Astrocyte (in vitro differentiated cells and primary cell): ENCODE data around the gene ATP10B. TPM values are rescaled to one million over a fixed set of nuclear protein-coding genes. Genes with fewer than 3 reads are reported as not detected.

Experiments used
- DNase-seq: peaks from one replicate; pipeline ENCODE4 v3.0.0-alpha.2; 2010; ENCODE audit warnings: low read depth
- FAIRE-seq: peaks from 2 replicates; lab custom pipeline; 2011; peaks lifted over from hg19 to GRCh38; lab: Jason Lieb, UNC
- H2AFZ ChIP-seq: 2 replicates; pipeline ENCODE4 v1.6.0; 2012; ENCODE audit warnings: low read depth, low read length, inconsistent platforms
- H3K27ac ChIP-seq: 2 replicates; pipeline ENCODE4 v1.5.1; 2011; ENCODE audit warnings: low read depth, low read length, inconsistent platforms
- H3K27me3 ChIP-seq: 2 replicates; pipeline ENCODE4 v1.6.0; 2011; ENCODE audit warnings: low read length, inconsistent platforms; ENCODE audit not compliant: insufficient read depth
- H3K36me3 ChIP-seq: 2 replicates; pipeline ENCODE4 v1.5.1; 2011; ENCODE audit warnings: low read length, inconsistent platforms; ENCODE audit not compliant: insufficient read depth
- H3K4me1 ChIP-seq: 2 replicates; pipeline ENCODE4 v1.5.1; 2011; ENCODE audit warnings: low read length, inconsistent platforms; ENCODE audit not compliant: insufficient read depth
- H3K4me2 ChIP-seq: 2 replicates; pipeline ENCODE4 v1.6.0; 2012; ENCODE audit warnings: low read length, inconsistent platforms
- H3K4me3 ChIP-seq: 2 replicates; pipeline ENCODE4 v1.5.1; 2011; ENCODE audit warnings: low read depth, mild to moderate bottlenecking, low read length, inconsistent platforms; ENCODE audit not compliant: insufficient read depth
- H3K79me2 ChIP-seq: 2 replicates; pipeline ENCODE4 v1.6.0; 2012; ENCODE audit warnings: mild to moderate bottlenecking, low read length, inconsistent platforms; ENCODE audit not compliant: insufficient read depth
- H3K9ac ChIP-seq: 2 replicates; pipeline ENCODE4 v1.6.0; 2012; ENCODE audit warnings: mild to moderate bottlenecking, low read length, inconsistent platforms
- H3K9me3 ChIP-seq: 2 replicates; pipeline ENCODE4 v1.5.1; 2012; ENCODE audit warnings: low read depth, mild to moderate bottlenecking, low read length, inconsistent platforms; ENCODE audit not compliant: insufficient read depth
- H4K20me1 ChIP-seq: 2 replicates; pipeline ENCODE4 v1.6.0; 2012; ENCODE audit warnings: low read length, inconsistent platforms; ENCODE audit not compliant: insufficient read depth
- H3K27ac Mint-ChIP-seq: one replicate; pipeline ENCODE4 v1.8.0; 2021; ENCODE audit warnings: mild to moderate bottlenecking, mixed read lengths; ENCODE audit not compliant: unreplicated experiment
- H3K27me3 Mint-ChIP-seq: one replicate; pipeline ENCODE4 v1.8.0; 2021; ENCODE audit warnings: low read depth, mixed read lengths; ENCODE audit not compliant: unreplicated experiment
- H3K36me3 Mint-ChIP-seq: one replicate; pipeline ENCODE4 v1.8.0; 2021; ENCODE audit warnings: low read depth, mixed read lengths; ENCODE audit not compliant: unreplicated experiment
- H3K4me1 Mint-ChIP-seq: one replicate; pipeline ENCODE4 v1.8.0; 2021; ENCODE audit warnings: low read depth, mixed read lengths; ENCODE audit not compliant: unreplicated experiment
- H3K4me3 Mint-ChIP-seq: one replicate; pipeline ENCODE4 v1.8.0; 2021; ENCODE audit warnings: mild to moderate bottlenecking, moderate library complexity, mixed read lengths; ENCODE audit not compliant: unreplicated experiment
- H3K9me3 Mint-ChIP-seq: one replicate; pipeline ENCODE4 v1.8.0; 2021; ENCODE audit warnings: mild to moderate bottlenecking, mixed read lengths; ENCODE audit not compliant: unreplicated experiment
- EZH2 ChIP-seq: IDR thresholded peaks from 2 replicates; pipeline ENCODE4 v1.6.1; 2012; ENCODE audit warnings: mild to moderate bottlenecking, low read length, inconsistent platforms; ENCODE audit not compliant: insufficient read depth
- total RNA-seq: library from RNA; stranded (reverse); gene quantifications from 2 replicates; pipeline ENCODE4 v1.2.1, GENCODE V29; 2021
- TF ChIP-seq, protein P1 (sequence below): IDR thresholded peaks from 2 replicates; pipeline ENCODE4 v1.5.1; 2011; ENCODE audit warnings: low read depth, mild to moderate bottlenecking, inconsistent platforms, low read length, moderate library complexity; ENCODE audit not compliant: insufficient read depth

Gene ATP10B
- total RNA-seq, 1 donor from 2014 or later = not detected

DNA sequence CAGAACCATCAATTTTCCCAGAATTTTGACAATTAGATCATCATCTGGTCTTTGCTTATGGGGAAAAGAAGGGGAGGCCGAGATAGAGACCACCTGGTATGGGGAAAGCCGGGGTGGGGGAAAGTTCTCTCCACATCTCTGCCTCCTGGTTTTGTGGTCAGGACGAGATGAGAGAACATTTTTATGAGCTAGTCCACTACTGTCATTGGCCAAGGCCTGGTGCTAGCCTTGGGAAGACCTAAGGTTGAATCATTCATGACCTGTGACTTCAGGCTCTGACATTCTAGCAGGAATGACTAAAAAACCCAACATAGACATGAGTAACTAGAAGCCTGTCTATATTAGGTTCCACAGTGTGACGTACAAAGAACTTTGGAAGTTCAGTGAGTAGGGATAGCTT is 295.2 kb downstream of the ATP10B start:
- peak overlapping the region; percentile 46 for H3K27ac ChIP-seq
- no peak overlapping the region for H2AFZ ChIP-seq
- no peak overlapping the region for H3K4me3 ChIP-seq
- H3K27me3 Mint-ChIP-seq = peaks cover 6% of the 10 kb centered on the region
- peaks cover 22% of the 10 kb centered on the region for H3K4me1 Mint-ChIP-seq
- no peaks in the 10 kb centered on the region for H3K36me3 ChIP-seq
- FAIRE-seq = no peak
- no peaks in the 10 kb centered on the region for H3K79me2 ChIP-seq
- peaks cover 1% of the 10 kb centered on the region for H3K9me3 Mint-ChIP-seq
- no peaks in the 10 kb centered on the region for H3K27me3 ChIP-seq
- peak overlapping the region; percentile 33 for H3K4me2 ChIP-seq
- H3K36me3 Mint-ChIP-seq = no peaks in the 10 kb centered on the region
- peak; percentile 81 for DNase-seq
- peak overlapping the region; percentile 20 for H3K9ac ChIP-seq
- peak overlapping the region; percentile 83 for H3K27ac Mint-ChIP-seq
- no peak for TF ChIP-seq EZH2
- TF ChIP-seq, protein P1, sequence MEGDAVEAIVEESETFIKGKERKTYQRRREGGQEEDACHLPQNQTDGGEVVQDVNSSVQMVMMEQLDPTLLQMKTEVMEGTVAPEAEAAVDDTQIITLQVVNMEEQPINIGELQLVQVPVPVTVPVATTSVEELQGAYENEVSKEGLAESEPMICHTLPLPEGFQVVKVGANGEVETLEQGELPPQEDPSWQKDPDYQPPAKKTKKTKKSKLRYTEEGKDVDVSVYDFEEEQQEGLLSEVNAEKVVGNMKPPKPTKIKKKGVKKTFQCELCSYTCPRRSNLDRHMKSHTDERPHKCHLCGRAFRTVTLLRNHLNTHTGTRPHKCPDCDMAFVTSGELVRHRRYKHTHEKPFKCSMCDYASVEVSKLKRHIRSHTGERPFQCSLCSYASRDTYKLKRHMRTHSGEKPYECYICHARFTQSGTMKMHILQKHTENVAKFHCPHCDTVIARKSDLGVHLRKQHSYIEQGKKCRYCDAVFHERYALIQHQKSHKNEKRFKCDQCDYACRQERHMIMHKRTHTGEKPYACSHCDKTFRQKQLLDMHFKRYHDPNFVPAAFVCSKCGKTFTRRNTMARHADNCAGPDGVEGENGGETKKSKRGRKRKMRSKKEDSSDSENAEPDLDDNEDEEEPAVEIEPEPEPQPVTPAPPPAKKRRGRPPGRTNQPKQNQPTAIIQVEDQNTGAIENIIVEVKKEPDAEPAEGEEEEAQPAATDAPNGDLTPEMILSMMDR = no peak
- peaks cover 8% of the 10 kb centered on the region for H3K4me1 ChIP-seq
- H3K9me3 ChIP-seq = no peaks in the 10 kb centered on the region
- H4K20me1 ChIP-seq = no peaks in the 10 kb centered on the region
- H3K4me3 Mint-ChIP-seq = no peak overlapping the region

DNA sequence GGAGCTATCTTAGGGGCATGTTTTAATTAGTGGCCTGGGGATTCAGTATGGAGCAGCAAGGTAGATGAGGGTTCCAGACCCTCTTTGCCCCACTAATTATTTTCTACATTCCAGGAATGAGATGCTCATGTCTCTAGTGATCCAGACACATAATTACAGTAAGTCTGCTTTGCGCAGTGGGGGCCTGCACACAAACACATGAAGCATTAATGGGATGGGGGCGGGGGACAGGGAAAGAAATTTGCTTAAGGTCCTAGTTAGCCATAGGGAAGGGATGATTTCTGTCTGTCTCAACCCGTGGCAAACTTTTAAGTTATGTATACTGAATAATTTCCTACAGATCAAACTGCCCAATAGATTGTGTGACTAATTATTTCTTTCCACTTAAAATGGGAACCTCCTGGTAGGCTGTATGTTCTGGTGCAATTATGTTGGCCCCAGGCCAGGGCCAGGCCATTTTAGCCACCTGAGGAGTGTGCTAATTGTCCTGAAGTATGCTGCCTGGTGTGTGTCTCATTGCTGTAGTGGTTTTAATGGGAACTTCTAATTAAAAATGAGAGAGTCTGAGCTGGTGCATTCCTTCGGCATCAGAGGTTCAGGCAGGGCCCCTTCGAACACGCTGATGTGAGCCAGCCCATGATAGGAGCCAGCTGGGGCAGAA is 295.9 kb downstream of the ATP10B start:
- Mint-ChIP-seq H3K36me3 (no peaks in the 10 kb centered on the region), H3K4me3 (no peak overlapping the region), H3K9me3 (no peaks in the 10 kb centered on the region), H3K4me1 (peaks cover 22% of the 10 kb centered on the region), H3K27me3 (peaks cover 7% of the 10 kb centered on the region), H3K27ac (peak overlapping the region; percentile 15)
- DNase-seq (peak; percentile 49), FAIRE-seq (no peak)
- peak overlapping the region; percentile 33 for H3K4me2 ChIP-seq
- H3K27ac ChIP-seq = peak overlapping the region; percentile 46
- H3K4me3 ChIP-seq = no peak overlapping the region
- no peaks in the 10 kb centered on the region for H3K79me2 ChIP-seq
- H2AFZ ChIP-seq = no peak overlapping the region
- H3K4me1 ChIP-seq = peaks cover 8% of the 10 kb centered on the region
- peak overlapping the region; percentile 20 for H3K9ac ChIP-seq
- H3K9me3 ChIP-seq = no peaks in the 10 kb centered on the region
- H3K27me3 ChIP-seq = no peaks in the 10 kb centered on the region
- TF ChIP-seq EZH2 = no peak
- TF ChIP-seq, protein P1 = no peak
- H4K20me1 ChIP-seq = no peaks in the 10 kb centered on the region
- no peaks in the 10 kb centered on the region for H3K36me3 ChIP-seq

DNA sequence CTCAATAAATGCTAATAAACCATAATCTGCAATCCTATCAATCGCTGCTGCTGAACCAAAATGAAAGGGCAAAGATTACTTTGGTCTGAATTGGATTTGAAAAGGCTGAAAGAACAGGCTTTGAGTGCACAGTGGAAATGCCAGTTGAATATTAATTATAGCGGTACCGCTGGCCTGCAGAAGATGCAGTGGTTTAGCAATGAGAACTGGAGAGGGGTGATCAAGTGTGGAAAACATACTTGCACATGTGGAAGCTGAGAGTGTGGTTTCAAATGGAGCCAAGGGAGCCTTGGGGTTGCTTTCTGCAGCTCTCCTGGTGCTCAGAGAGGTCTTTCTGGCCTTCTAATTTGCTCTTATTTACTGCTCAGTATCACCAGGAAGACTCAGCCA is 296.4 kb downstream of the ATP10B start:
- no peaks in the 10 kb centered on the region for H3K36me3 Mint-ChIP-seq
- FAIRE-seq (no peak), DNase-seq (no peak)
- Histone ChIP-seq H3K27ac (no peak overlapping the region), H3K27me3 (no peaks in the 10 kb centered on the region), H4K20me1 (no peaks in the 10 kb centered on the region), H3K79me2 (no peaks in the 10 kb centered on the region), H3K9me3 (no peaks in the 10 kb centered on the region), H3K4me1 (peaks cover 8% of the 10 kb centered on the region), H3K36me3 (no peaks in the 10 kb centered on the region), H2AFZ (no peak overlapping the region), H3K9ac (no peak overlapping the region), H3K4me3 (no peak overlapping the region), H3K4me2 (no peak overlapping the region)
- H3K4me1 Mint-ChIP-seq = peaks cover 22% of the 10 kb centered on the region
- TF ChIP-seq, protein P1 = no peak
- no peak for TF ChIP-seq EZH2
- no peak overlapping the region for H3K27ac Mint-ChIP-seq
- no peaks in the 10 kb centered on the region for H3K9me3 Mint-ChIP-seq
- H3K4me3 Mint-ChIP-seq = no peak overlapping the region
- peaks cover 7% of the 10 kb centered on the region for H3K27me3 Mint-ChIP-seq
